Activated naive CD8-positive, alpha-beta T cell (primary cell): ENCODE measurements around the gene CCDC74B.
"Not testable (repeated sequence)": the region's sequence is repeated elsewhere in the genome, so short reads cannot be mapped to it uniquely, and the experiment has no call there.

ENCODE experiments used
- H3K27ac Mint-ChIP-seq: one replicate; pipeline ENCODE4 v1.8.0; 2021; ENCODE audit warnings: mixed read lengths
- H3K27me3 Mint-ChIP-seq: one replicate; pipeline ENCODE4 v1.8.0; 2021; ENCODE audit warnings: mixed read lengths
- H3K36me3 Mint-ChIP-seq: one replicate; pipeline ENCODE4 v1.8.0; 2021; ENCODE audit warnings: mixed read lengths
- H3K4me1 Mint-ChIP-seq: one replicate; pipeline ENCODE4 v1.8.0; 2021; ENCODE audit warnings: low read depth, mixed read lengths
- H3K4me3 Mint-ChIP-seq: one replicate; pipeline ENCODE4 v1.8.0; 2021; ENCODE audit warnings: mild to moderate bottlenecking, mixed read lengths
- H3K9me3 Mint-ChIP-seq: one replicate; pipeline ENCODE4 v1.8.0; 2021; ENCODE audit warnings: low read depth, mixed read lengths

CCDC74B gene

DNA sequence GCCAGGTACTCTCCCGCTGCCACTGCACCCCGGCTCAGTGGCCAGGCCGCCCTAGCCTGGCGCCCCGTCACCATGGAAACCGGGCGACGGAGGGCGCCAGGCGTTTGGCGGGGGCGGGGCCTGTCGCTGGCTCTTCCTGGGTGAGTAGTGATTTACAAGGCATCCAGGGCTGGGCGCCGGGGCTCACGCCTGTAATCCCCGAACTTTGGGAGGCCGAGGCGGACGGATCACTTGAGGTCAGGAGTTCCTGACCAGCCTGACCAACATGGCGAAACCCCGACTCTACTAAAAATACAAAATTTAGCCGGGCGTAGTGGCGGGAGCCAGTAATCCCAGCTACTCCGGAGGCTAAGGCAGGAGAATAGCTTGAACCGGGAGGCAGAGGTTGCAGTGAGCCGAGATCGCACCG, at the start of gene CCDC74B:
Gene CCDC74B, minus strand, starts transcription at position 107 of the 409 bp plus-strand sequence. CDS start 116 bp downstream, outside the sequence.
- not testable (repeated sequence) for H3K9me3 Mint-ChIP-seq, H3K36me3 Mint-ChIP-seq, H3K4me1 Mint-ChIP-seq, H3K27ac Mint-ChIP-seq, H3K27me3 Mint-ChIP-seq
- peak within 1 kb of the TSS; percentile 76 for H3K4me3 Mint-ChIP-seq

DNA sequence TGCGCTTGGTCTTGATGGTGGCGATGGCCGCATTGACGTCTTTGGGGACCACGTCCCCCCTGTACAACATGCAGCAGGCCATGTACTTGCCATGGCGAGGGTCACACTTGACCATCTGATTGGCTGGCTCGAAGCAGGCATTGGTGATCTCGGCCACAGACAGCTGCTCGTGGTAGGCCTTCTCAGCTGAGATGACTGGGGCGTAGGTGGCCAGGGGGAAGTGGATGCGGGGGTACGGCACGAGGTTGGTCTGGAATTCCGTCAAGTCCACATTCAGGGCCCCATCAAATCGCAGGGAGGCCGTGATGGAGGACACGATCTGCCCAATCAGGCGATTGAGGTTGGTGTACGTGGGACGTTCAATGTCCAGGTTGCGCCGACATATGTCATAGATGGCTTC, 48.9 kb upstream of the CCDC74B start:
- not testable (repeated sequence) for H3K36me3 Mint-ChIP-seq, H3K9me3 Mint-ChIP-seq, H3K27me3 Mint-ChIP-seq, H3K4me1 Mint-ChIP-seq, H3K4me3 Mint-ChIP-seq, H3K27ac Mint-ChIP-seq

DNA sequence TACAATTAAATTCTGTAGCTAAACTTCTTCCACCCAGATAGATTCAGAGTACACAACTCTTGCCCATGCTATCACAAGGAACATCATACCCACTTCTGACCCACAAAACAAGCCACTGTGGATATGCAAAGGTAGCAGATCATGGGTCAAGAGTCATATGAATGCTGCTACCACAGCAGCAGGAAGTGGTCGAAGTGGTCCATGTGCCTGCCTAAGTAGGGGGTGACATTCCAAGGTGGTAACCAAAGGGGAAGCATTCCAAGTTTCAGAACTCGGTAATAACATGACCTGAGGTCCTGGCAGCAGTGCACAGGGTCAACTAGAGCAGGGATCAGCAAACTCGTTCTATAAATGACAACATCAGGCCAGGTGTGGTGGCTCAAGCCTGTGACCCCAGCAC, 47.5 kb upstream of the CCDC74B start:
- H3K4me3 Mint-ChIP-seq: not testable (repeated sequence)

DNA sequence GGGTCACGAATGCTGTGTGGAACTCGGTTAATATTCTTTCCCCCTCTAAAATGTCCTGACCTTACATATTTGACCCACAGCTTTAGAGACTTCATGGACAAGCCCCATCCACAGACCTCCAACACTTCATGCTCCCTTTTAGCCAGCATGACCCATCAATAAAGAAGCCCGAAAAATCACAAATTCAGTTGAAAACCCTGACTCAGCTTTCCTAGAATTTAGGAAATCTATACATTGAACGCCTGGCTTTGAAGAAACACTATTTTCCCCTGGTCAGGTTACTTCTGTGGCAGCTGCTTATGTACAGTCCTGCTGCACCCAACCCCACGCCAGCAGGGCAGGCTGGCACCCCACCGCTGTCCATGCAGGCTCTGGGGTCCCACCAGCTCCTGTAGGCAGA, 46.4 kb upstream of the CCDC74B start:
- H3K36me3 Mint-ChIP-seq, H3K4me3 Mint-ChIP-seq, H3K4me1 Mint-ChIP-seq, H3K27me3 Mint-ChIP-seq, H3K27ac Mint-ChIP-seq, H3K9me3 Mint-ChIP-seq: not testable (repeated sequence)

More for the DNA sequence above, 47.5 kb upstream of the CCDC74B start:
- H3K36me3 Mint-ChIP-seq, H3K27me3 Mint-ChIP-seq, H3K27ac Mint-ChIP-seq, H3K9me3 Mint-ChIP-seq, H3K4me1 Mint-ChIP-seq: not testable (repeated sequence)

DNA sequence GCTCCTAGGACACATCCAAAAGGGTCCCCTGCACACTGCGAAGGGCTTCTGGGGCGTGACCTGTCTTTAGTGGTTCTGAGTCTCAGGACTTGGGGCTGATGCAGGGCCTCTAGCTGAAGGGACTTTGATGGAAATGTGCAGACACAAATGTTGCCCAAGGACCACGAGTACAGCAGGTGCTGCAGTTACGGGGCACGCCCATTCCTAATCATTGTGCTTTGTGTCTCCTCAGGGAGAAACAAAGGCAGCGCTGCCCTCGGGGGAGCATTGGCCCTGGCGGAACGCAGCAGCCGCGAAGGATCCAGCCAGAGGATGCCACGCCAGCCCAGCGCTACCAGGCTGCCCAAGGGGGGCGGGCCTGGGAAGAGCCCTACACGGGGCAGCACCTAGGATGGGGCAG, 45.3 kb upstream of the CCDC74B start:
- peaks cover 2% of the 10 kb centered on the region for H3K4me1 Mint-ChIP-seq
- H3K4me3 Mint-ChIP-seq: no peak overlapping the region
- no peaks in the 10 kb centered on the region for H3K9me3 Mint-ChIP-seq
- no peak overlapping the region for H3K27ac Mint-ChIP-seq
- H3K36me3 Mint-ChIP-seq: no peaks in the 10 kb centered on the region
- no peaks in the 10 kb centered on the region for H3K27me3 Mint-ChIP-seq

DNA sequence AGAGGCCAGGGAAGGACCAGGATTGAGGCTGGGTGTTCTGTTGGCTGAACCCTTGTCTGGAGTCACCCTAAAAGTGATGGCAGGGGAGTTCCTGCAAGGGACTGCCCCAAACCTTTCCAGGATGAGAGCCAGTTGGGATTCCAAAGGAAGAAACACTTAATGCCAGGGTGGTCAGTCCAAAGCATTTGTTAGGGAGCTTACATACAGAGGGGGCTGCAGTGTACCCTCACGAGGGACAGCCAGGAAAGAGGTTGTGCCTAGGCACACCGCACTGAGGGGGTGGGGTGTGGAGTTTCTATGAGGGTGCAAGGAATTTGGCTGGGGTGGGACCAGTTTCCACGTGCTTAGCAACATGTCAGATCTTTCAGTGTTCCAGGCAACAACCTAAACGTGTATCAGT, 44.0 kb upstream of the CCDC74B start:
- H3K27me3 Mint-ChIP-seq, H3K36me3 Mint-ChIP-seq, H3K4me3 Mint-ChIP-seq: not testable (repeated sequence)

DNA sequence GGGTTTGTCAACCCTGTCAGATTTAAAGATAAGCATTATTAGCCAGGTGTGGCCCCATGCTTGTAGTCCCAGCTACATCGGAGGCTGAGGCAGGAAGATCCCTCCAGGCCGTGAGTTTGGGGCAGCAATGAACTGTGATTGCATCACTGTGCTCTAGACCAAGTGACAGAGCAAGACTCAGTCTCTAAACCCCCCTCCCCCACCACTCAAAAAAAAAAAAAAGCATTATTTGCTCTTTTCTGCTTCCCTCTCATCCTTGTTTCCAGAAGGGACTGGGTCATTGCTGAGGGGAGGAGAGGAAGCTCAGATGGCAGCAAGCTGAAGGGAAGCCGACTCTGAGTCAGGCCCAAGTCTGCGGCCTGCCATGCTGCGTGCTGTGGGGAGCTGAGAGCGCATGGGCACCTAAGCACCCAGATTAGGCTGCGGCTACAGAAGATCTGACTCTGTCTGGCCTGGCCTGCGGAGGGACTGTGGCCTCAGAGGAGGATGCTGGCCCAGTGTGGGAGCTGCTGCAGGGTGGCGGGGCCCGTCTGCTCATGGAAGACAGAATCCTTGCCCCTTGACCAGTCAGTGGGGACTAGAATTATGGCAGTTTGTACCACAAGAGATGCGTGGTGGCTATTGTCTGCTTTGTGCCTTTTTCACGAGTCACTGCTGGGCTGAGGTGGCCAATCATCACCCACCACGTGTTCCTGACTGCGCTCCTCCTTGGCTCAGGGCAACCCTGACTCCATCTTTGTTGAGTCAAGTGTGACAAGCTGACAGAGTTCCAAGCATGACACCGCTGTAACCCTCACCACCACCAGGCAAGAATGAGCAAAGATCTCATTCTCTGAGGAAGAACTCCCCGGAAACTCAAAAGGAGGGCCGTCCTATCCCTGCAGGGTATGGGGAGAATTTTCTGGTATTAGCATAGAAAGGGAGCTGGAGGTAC, 43.2 kb upstream of the CCDC74B start:
- H3K27ac Mint-ChIP-seq, H3K4me1 Mint-ChIP-seq, H3K36me3 Mint-ChIP-seq, H3K9me3 Mint-ChIP-seq, H3K4me3 Mint-ChIP-seq, H3K27me3 Mint-ChIP-seq: not testable (repeated sequence)

More for the DNA sequence above, 44.0 kb upstream of the CCDC74B start:
- H3K4me1 Mint-ChIP-seq, H3K9me3 Mint-ChIP-seq, H3K27ac Mint-ChIP-seq: not testable (repeated sequence)

DNA sequence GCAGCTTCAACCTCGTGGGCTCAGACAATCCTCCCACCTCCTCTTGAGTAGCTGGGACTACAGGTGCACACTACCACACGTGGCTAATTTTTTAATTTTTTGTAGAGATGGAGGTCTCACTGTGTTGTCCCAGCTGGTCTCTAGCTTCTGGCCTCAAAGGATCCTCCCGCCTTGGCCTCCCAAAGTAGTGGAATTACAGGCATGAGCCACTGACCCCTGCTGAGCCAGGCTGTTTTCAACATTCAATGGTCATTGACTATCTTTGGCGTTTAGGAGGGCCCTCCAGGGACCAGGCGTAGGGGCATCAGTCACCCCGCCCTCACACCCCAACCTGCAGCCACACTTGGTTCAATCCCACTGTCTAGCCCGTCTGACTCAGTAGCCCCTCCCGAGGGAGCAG, 42.4 kb upstream of the CCDC74B start:
- H3K4me1 Mint-ChIP-seq: peaks cover 5% of the 10 kb centered on the region
- no peaks in the 10 kb centered on the region for H3K9me3 Mint-ChIP-seq
- no peaks in the 10 kb centered on the region for H3K36me3 Mint-ChIP-seq
- no peak overlapping the region for H3K27ac Mint-ChIP-seq
- H3K27me3 Mint-ChIP-seq: no peaks in the 10 kb centered on the region
- H3K4me3 Mint-ChIP-seq: no peak overlapping the region

DNA sequence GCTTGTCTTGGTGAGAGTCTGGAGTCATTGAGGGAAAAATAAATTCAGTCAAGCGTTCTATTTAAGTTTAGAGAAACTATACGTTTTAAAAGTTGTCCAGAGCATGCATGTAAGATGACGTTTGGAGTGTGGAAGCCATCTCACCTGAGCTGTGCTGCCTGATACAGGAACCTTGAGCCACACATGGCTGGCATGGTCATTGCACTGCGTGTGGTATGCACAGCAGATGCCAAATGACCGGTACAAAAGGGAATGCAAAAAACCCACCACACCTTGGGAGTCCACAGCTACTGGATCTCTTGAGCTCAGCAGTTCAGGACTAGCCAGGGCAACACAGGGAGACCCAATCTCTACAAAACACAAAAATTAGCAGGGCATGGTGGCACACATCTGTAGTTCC, 41.5 kb upstream of the CCDC74B start:
- no peaks in the 10 kb centered on the region for H3K27me3 Mint-ChIP-seq
- H3K36me3 Mint-ChIP-seq: no peaks in the 10 kb centered on the region
- H3K4me1 Mint-ChIP-seq: peaks cover 5% of the 10 kb centered on the region
- H3K4me3 Mint-ChIP-seq: no peak overlapping the region
- H3K9me3 Mint-ChIP-seq: no peaks in the 10 kb centered on the region
- no peak overlapping the region for H3K27ac Mint-ChIP-seq

DNA sequence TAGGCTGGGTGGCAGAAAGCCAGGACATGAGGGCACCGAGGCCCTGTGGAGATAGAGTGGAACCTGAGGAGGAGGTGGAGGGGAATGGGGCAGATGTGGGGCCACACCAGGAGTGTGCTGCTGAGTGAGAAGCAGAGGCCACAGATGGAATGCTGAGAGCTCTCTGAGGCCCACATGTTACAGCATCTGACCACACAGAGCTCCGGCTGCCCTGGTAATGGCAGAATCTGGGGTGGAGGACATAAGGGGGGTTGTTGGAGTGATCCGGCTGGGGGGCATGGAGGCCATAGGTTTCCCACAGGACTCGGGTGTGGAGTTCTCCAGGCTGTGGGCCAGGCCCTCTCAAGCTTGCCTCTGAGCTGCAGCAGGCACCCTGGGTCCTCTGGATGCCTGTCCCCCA, 41.0 kb upstream of the CCDC74B start:
- Mint-ChIP-seq H3K4me3 (no peak overlapping the region), H3K9me3 (no peaks in the 10 kb centered on the region), H3K4me1 (peaks cover 7% of the 10 kb centered on the region), H3K27ac (no peak overlapping the region), H3K27me3 (no peaks in the 10 kb centered on the region), H3K36me3 (no peaks in the 10 kb centered on the region)

DNA sequence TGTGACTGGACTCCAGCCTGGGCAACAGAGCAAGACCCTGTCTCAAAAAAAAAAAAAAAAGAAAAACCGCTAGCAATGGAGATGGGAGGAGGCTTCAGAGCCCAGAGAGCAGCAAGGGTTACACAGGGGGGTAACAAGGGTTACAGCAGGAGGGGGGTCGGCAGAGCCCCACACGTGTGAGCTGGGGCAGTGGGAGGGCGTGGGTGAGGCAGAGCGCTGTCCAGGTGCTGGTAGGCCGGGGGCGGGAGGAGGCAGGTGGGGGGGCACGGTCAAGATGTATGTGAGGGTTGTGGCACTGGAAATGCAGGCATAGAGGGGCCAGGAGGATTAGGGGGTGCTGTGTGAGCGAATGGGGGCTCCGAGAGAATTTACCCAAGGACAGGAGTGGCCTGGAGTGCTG, 40.5 kb upstream of the CCDC74B start:
- no peaks in the 10 kb centered on the region for H3K9me3 Mint-ChIP-seq
- H3K4me3 Mint-ChIP-seq: no peak overlapping the region
- H3K27me3 Mint-ChIP-seq: no peaks in the 10 kb centered on the region
- no peaks in the 10 kb centered on the region for H3K36me3 Mint-ChIP-seq
- peaks cover 10% of the 10 kb centered on the region for H3K4me1 Mint-ChIP-seq
- H3K27ac Mint-ChIP-seq: no peak overlapping the region

DNA sequence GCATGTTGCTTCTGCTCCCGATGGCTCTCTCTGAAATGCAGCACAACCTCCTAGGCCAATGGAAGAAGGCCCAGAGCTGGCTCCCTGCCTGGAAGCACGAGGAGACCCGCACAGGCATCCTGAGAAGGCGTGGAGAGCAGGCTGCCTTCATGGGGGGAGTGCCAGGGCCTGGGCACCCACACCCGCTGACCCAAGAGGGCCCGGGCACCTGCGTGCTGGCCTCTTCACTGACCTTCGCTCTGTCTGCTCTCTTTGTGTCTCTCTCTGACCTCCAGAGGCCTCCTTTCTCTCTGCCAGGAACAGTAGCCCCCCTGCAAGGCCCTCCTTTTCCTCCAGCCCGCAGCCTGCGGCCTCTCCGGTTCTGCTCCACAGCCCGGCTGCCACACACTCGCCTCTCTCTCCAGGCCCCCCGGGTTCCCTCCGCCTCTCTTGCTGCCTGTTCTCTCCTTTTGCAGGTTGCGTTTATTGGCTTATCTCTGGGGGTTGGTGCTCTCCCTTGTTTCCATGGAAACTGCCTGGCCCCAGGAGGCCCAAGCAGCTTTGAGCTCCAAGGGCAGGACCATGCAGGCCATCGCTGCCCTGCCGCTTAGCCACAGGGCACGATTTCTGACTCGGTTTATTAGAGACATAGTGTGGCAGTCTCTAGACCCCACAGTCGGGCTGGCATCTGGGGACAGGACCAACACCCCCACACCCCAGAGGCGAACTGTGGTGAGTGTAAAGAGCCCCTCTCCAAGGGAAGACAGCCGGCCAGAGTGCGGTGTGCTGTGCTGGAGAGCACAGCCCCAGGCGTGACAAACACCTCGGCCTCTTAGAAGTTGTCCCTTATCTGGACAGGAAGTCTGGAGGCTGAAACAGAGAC, 38.8 kb upstream of the CCDC74B start:
- Mint-ChIP-seq H3K9me3 (no peaks in the 10 kb centered on the region), H3K27me3 (no peaks in the 10 kb centered on the region), H3K27ac (peak overlapping the region; percentile 86), H3K4me1 (peaks cover 12% of the 10 kb centered on the region), H3K36me3 (no peaks in the 10 kb centered on the region), H3K4me3 (peak overlapping the region; percentile 81)

DNA sequence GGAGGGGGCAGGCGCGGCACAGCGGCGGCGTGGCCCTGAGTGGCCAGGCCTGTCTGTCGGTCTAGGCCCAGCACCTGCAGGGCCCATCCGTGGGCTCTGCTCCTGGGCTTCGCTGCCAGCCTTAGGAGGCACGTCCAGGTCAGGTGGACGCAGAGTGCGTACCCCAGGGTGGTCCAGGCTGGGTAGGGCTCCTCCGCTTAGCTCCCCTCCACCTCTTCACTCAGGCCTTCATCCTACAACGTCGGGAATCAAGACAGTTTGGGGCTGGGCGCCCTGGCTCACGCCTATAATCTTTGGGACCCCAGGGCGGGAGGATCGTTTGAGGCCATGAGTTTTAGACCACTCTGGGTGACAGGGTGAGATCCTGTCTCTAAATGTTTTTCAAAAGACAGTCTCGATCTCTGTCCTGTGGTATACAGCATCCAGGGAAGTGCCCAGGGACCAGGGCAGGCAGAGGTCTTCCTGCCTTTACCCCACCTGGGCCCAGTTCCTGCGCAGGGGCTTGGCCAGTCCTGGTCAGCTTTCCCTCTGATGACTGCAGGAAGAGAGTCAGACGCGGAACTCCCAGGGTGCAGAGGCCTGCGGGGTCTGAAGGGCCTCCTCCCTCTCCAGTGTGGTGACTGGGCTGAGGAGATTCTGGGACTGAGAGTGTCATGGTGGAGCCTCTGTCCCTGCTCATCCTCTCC, 38.1 kb upstream of the CCDC74B start:
- not testable (repeated sequence) for H3K27me3 Mint-ChIP-seq, H3K36me3 Mint-ChIP-seq, H3K9me3 Mint-ChIP-seq
- H3K27ac Mint-ChIP-seq: peak overlapping the region; percentile 86
- H3K4me1 Mint-ChIP-seq: peaks cover 15% of the 10 kb centered on the region
- peak overlapping the region; percentile 81 for H3K4me3 Mint-ChIP-seq

DNA sequence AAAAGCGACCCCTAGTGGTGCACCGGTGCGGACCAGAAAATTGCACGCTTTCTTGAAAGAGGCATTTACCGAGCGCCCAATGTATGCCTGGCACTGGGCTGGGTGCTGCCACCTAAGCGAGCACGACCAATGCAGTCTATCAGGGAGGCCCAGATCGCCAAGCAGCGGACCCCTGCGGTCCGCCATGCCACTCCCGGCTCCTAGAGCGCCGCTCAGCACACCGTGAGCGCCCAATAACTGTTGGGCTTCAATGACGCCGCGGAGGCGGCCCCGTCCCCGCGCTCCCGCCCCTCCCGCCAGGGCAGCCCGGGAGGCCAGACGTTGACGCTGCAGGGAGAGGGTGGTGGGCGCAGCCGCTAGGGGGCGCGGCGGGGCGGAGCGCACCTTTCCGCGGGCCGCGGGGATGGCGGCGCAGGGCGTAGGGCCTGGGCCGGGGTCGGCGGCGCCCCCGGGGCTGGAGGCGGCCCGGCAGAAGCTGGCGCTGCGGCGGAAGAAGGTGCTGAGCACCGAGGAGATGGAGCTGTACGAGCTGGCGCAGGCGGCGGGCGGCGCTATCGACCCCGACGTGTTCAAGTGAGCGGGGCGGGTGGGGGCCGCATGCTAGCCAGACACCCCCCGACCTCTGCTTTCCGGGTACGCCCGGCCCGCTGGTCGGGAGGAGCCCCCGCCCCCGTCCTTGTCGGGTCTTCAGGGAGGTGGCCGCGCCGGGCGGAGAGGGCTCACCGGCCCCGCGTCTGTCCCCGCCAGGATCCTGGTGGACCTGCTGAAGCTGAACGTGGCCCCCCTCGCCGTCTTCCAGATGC, 37.2 kb upstream of the CCDC74B start, which contains the start of gene MZT2B:
Gene MZT2B, plus strand, starts transcription at position 383 of the 803 bp plus-strand sequence. Its CDS starts 21 bp downstream, at position 404.
- H3K36me3 Mint-ChIP-seq, H3K9me3 Mint-ChIP-seq, H3K27me3 Mint-ChIP-seq: not testable (repeated sequence)
- Mint-ChIP-seq H3K27ac (peak within 1 kb of the TSS; percentile 94), H3K4me3 (peak within 1 kb of the TSS; percentile 92), H3K4me1 (peaks cover 17% of the 10 kb centered on the region)
